NOMO-1 treated with dmso at 0.1 percent for 144 hours (cell line): Measurements from ENCODE around the gene RFC2.
"Not testable (repeated sequence)": the region's sequence is repeated elsewhere in the genome, so short reads cannot be mapped to it uniquely, and the experiment has no call there.

Experiments used
- DNase-seq: peaks from one replicate; lab custom pipeline; 2025; ENCODE audit not compliant: unreplicated experiment; lab: John Stamatoyannopoulos, UW

RFC2 gene

DNA sequence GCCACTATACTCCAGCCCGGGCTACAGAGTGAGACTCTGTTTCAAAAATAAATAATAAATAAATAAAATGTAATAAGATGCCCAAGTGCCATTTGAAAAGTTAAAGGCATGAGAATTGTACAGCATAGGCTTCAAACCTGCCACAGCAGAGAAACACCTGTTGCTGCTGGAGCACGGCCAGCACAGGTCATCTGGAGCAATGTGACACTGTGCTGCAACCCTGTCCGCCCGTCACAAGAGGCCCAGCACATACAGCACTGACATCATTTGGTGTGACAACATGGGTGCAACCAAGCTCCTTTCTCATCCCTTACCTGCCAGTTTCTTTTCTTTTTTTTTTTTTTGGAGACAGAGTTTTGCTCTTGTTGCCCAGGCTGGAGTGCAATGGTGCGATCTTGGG is 1.3 kb downstream of the RFC2 start:
- DNase-seq = no peak

- DNase-seq = not testable (repeated sequence)
These were observed 5.1 kb downstream of the RFC2 start for GRCh38 chr7:74249058-74249457.

- no peak for DNase-seq
These were observed 6.0 kb downstream of the RFC2 start for GRCh38 chr7:74248156-74248555.

- no peak for DNase-seq
These were observed 7.7 kb downstream of the RFC2 start for GRCh38 chr7:74246497-74246896.

- no peak for DNase-seq
These were observed 12.1 kb downstream of the RFC2 start for GRCh38 chr7:74242122-74242443.

GRCh38 chr7:74240482-74240881 is 13.7 kb downstream of the RFC2 start:
- no peak for DNase-seq

DNA sequence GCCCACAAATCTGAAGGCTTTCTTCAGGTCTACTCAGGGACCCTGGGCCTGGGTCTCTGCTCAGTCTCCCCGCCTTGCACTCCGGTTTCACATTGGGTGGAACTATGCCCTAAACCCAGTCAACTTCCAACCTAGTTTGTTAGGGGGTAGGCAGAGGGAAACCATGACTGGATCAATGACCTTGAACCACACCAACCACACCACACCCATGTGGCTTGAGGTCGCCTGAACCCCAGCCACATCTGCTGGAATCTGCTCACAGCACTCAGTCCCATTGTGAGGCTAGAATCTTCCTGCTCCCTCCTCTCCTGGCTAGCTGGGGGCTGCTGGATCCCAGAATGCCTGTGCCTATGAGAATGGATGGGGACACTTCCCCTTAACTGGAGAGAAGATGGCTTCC is 17.9 kb downstream of the RFC2 start:
- no peak for DNase-seq

GRCh38 chr7:74235518-74236268 is 18.5 kb downstream of the RFC2 start:
- DNase-seq = no peak

- no peak for DNase-seq
These were observed 20.4 kb downstream of the RFC2 start for GRCh38 chr7:74233655-74234285.

DNA sequence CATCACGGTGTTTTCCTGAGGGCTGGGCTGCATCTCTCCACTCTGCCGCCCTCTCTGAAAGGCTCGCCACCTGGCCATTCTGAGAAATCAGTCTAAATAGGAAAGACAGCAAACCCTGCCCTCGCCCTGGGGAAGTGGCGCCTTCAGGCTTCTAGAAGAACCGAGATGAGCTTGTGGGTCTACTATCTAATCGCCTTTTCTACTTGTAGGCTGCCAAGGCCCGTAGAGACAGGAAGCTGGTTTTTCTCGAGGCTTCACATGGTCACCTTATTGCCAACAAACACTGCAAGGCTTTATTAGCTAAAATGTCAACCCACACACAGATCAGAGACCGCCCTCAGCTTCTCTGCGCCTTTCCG is 23.0 kb downstream of the RFC2 start:
- DNase-seq = no peak

DNA sequence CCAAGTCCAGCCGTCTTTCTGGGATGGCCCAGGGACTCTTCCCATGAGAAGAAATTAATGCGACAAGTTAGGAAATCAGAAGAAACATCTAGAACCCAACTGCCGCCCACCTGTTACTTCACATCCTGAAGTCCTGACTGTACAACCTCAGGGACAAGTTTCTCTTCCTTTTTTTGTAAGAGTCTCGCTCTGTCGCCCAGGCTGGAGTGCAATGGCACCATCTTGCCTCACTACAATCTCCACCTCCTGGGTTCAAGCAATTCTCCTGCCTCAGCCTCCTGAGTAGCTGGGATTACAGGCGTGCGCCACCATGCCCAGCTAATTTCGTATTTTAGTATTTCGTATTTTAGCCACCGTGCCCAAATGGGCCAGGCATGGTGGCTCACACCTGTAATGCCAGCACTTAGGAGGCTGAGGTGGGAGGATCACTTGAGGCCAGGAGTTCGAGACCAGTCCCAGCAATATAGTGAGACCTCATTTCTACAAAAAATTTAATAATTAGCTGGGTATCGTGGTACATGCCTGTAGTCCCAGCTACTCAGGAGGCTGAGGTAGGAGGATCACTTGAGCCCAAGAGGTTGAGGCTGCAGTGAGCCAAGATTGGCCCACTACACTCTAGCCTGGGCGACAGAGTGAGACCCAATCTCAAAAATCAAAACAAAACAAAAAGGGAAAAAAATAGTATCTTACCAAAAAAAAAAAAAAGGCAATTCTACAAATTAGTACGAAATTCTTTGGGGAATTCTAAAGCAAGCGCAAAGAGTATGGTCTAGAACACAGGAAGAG is 23.6 kb downstream of the RFC2 start:
- DNase-seq = peak; percentile 99

DNA sequence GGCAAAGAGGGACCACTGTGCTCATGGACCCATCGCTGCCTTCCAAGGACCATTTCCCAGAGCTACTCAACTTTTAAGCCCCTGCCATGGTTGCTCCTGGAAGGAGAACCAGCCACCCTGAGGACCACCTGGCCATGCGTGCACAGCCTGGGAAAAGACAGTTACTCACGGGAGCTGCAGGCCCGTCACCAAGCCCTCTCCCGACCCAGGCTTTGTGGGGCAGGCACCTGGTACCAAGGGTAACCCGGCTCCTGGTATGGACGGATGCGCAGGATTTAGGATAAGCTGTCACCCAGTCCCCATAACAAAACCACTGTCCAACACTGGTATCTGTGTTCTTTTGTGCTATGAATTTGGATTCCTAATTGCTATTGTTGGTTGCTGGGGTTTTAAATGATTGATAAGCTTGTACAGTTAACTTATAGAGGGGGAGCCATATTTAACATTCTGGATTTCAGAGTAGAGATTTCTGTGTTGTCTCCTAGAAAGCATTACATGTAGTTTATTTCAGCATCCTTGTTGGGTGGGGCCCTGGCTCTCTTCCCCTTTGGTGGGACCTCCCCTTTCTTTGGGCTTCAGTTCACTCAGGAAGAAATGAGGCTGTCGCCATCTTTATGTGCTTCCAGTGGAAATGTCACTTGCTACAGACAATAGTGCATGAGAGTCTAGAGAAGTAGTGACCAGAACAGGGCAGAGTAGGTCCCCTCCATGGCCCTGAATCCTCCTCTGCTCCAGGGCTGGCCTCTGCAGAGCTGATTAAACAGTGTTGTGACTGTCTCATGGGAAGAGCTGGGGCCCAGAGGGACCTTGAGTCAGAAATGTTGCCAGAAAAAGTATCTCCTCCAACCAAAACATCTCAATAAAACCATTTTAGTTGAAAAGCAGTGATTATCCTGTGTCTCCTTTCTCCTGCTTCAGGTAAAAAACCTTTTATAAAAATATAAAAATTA is 25.0 kb downstream of the RFC2 start:
- peak; percentile 73 for DNase-seq

GRCh38 chr7:74226633-74227032 is 27.6 kb downstream of the RFC2 start:
- peak; percentile 98 for DNase-seq

DNA sequence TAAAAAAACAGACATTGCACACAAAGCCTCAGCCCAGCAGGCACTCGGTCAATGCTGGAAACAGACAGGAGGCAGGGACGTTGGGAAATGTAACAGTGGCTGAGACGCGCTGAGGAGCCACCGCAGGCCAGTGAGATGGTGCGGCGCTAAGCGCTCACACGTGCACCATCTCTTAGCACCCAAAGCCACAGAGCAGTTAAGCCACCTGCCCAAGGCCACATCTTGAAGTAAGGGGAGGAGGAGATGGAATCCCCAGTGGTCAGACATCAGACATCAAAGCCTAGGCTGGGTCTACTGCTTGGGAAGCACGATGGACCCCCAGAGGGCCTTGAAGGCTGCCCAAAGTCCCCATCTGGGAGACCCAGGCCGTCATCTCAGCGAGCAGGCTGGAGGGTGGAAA is 28.8 kb downstream of the RFC2 start:
- no peak for DNase-seq

- not testable (repeated sequence) for DNase-seq
These were observed 29.3 kb downstream of the RFC2 start for GRCh38 chr7:74224907-74225306.

DNA sequence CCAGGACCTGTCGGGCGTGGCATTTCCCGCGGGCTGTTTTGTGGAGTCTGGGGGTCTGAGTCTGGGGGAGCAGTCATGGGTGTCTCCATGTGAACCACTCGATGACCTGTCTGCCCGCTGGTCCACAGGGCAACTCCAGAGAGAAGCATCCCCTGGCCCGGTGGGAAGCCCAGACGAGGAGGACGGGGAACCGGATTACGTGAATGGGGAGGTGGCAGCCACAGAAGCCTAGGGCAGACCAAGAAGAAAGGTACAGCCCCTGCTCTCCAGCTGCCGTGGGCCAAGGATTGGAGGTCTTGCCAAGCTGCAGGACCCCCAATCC is 29.7 kb downstream of the RFC2 start:
- DNase-seq = no peak

GRCh38 chr7:74223711-74224510 is 30.3 kb downstream of the RFC2 start:
- DNase-seq = no peak

DNA sequence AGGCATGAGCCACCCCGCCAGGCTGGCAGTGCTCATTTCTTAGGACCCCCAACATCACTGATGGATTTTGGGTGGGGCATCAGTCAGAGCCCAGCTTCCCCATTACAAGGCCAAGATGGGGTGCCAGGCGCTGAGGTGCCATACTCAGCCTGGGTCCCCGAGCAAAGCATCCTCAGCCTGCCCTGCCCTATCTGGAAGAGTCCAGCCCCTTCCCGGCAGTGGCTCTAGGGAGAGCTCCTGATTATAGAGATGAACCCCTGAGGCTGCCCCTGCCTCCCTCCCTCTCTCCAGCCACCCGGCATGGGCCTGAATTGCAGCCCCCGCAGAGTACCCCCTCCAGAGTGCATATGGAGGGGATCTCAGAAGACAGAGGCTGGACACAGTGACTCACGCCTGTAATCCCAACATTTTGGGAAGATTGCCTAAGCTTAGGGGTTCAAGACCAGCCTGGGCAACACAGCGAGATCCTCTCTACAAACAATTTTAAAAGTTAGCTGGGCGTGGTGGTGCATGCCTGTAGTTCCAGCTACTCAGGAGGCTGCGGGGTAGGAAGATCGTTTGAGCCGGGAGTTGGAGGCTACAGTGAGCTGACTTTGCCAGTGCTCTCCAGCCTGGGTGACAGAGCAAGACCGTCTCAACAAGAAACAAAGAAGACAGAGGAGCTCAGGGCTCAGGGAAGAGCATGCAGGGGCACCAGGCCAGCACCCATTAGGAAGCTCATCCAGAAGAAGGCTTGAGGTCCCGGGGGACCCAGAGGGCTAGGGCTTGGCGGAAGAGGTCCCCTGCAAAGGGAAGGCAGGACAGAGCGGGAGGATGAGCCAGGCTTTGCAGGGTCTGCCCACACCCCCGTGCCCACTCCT is 31.1 kb downstream of the RFC2 start:
- no peak for DNase-seq

- DNase-seq = no peak
These were observed 32.5 kb downstream of the RFC2 start for GRCh38 chr7:74221713-74222112.

- DNase-seq = no peak
These were observed 34.0 kb downstream of the RFC2 start for GRCh38 chr7:74220229-74220628.
